H9 (cell line): ENCODE data around the gene MEN1. TPM values are rescaled to one million over a fixed set of nuclear protein-coding genes. Genes with fewer than 3 reads are reported as not detected.

Experiments
- DNase-seq: peaks from one replicate; pipeline ENCODE4 v3.0.0-alpha.2; 2017
- H2AFZ ChIP-seq: one replicate; pipeline ENCODE4 v1.6.1; 2013; ENCODE audit warnings: mild to moderate bottlenecking, low read length, control low read depth, moderate library complexity
- H2AK5ac ChIP-seq: 2 replicates; pipeline ENCODE4 v1.6.1; 2013; ENCODE audit warnings: low read length, control low read depth, mixed read lengths; ENCODE audit not compliant: insufficient read length
- H2BK120ac ChIP-seq: one replicate; pipeline ENCODE4 v1.6.1; 2013; ENCODE audit warnings: low read depth, mild to moderate bottlenecking, low read length, control low read depth, inconsistent platforms; ENCODE audit not compliant: poor library complexity, severe bottlenecking
- H2BK12ac ChIP-seq: 2 replicates; pipeline ENCODE4 v1.6.1; 2013; ENCODE audit warnings: low read length, control low read depth, mixed read lengths, low read depth; ENCODE audit not compliant: insufficient read length
- H2BK15ac ChIP-seq: 2 replicates; pipeline ENCODE4 v1.6.1; 2013; ENCODE audit warnings: low read depth, low read length, control low read depth
- H2BK20ac ChIP-seq: one replicate; pipeline ENCODE4 v1.6.1; 2013; ENCODE audit warnings: low read depth, mild to moderate bottlenecking, low read length, control low read depth, inconsistent platforms; ENCODE audit not compliant: poor library complexity, severe bottlenecking
- H2BK5ac ChIP-seq: 2 replicates; pipeline ENCODE4 v1.6.1; 2013; ENCODE audit warnings: low read length, control low read depth, mixed read lengths; ENCODE audit not compliant: insufficient read length
- H3K14ac ChIP-seq: 2 replicates; pipeline ENCODE4 v1.6.1; 2013; ENCODE audit warnings: low read length, control low read depth; ENCODE audit not compliant: insufficient read depth
- H3K18ac ChIP-seq: 2 replicates; pipeline ENCODE4 v1.6.1; 2013; ENCODE audit warnings: low read depth, mild to moderate bottlenecking, mixed read lengths, low read length, control low read depth; ENCODE audit not compliant: insufficient read length
- H3K23ac ChIP-seq: 2 replicates; pipeline ENCODE4 v1.6.1; 2013; ENCODE audit warnings: low read length, control low read depth, mixed read lengths, low read depth; ENCODE audit not compliant: insufficient read length
- H3K23me2 ChIP-seq: 2 replicates; pipeline ENCODE4 v1.6.1; 2013; ENCODE audit warnings: low read depth, mild to moderate bottlenecking, mixed read lengths, low read length, control low read depth; ENCODE audit not compliant: insufficient read length, poor library complexity, severe bottlenecking
- H3K27ac ChIP-seq: 2 replicates; pipeline ENCODE4 v1.5.1; 2013; ENCODE audit warnings: low read length, control low read depth, mixed read lengths, low read depth; ENCODE audit not compliant: insufficient read length
- H3K27me3 ChIP-seq: 2 replicates; pipeline ENCODE4 v1.6.1; 2013; ENCODE audit warnings: low read length, control low read depth, inconsistent platforms; ENCODE audit not compliant: insufficient read depth
- H3K4ac ChIP-seq: 2 replicates; pipeline ENCODE4 v1.6.1; 2013; ENCODE audit warnings: low read depth, mild to moderate bottlenecking, control low read depth, inconsistent platforms, low read length, moderate library complexity
- H3K4me1 ChIP-seq: 2 replicates; pipeline ENCODE4 v1.6.1; 2013; ENCODE audit warnings: low read length, control low read depth, inconsistent platforms; ENCODE audit not compliant: insufficient read depth
- H3K4me2 ChIP-seq: 2 replicates; pipeline ENCODE4 v1.6.1; 2013; ENCODE audit warnings: low read length, control low read depth, mixed read lengths; ENCODE audit not compliant: insufficient read length, insufficient read depth
- H3K56ac ChIP-seq: 2 replicates; pipeline ENCODE4 v1.6.1; 2013; ENCODE audit warnings: low read depth, mild to moderate bottlenecking, mixed read lengths, low read length, control low read depth; ENCODE audit not compliant: insufficient read length
- H3K79me1 ChIP-seq: 2 replicates; pipeline ENCODE4 v1.6.1; 2013; ENCODE audit warnings: low read depth, mild to moderate bottlenecking, moderate library complexity, low read length, control low read depth, inconsistent platforms; ENCODE audit not compliant: insufficient read depth, poor library complexity, severe bottlenecking
- H3K79me2 ChIP-seq: 2 replicates; pipeline ENCODE4 v1.6.1; 2013; ENCODE audit warnings: low read length, control low read depth, inconsistent platforms; ENCODE audit not compliant: insufficient read depth
- H3K9ac ChIP-seq: 2 replicates; pipeline ENCODE4 v1.6.1; 2013; ENCODE audit warnings: low read length, control low read depth, mixed read lengths; ENCODE audit not compliant: insufficient read length; ENCODE audit errors: extremely low read depth
- H3K9me3 ChIP-seq: one replicate; pipeline ENCODE4 v1.6.1; 2013; ENCODE audit warnings: low read depth, low read length, inconsistent platforms; ENCODE audit not compliant: control insufficient read depth
- H3T11ph ChIP-seq: one replicate; pipeline ENCODE4 v1.6.1; 2013; ENCODE audit warnings: mild to moderate bottlenecking, low read length, control low read depth, inconsistent platforms
- H4K20me1 ChIP-seq: one replicate; pipeline ENCODE4 v1.6.1; 2013; ENCODE audit not compliant: control insufficient read depth, insufficient read length, insufficient read depth
- H4K5ac ChIP-seq: 2 replicates; pipeline ENCODE4 v1.6.1; 2013; ENCODE audit warnings: low read depth, mild to moderate bottlenecking, mixed read lengths, low read length, control low read depth; ENCODE audit not compliant: insufficient read length
- H4K8ac ChIP-seq: replicated peaks from 2 replicates; pipeline ENCODE4 v1.6.1; 2013; ENCODE audit warnings: low read length, control low read depth, mixed read lengths, low read depth; ENCODE audit not compliant: insufficient read length
- H4K91ac ChIP-seq: 2 replicates; pipeline ENCODE4 v1.6.1; 2013; ENCODE audit warnings: low read depth, mild to moderate bottlenecking, moderate library complexity, mixed read lengths, low read length, control low read depth; ENCODE audit not compliant: insufficient read length
- H3K27ac Mint-ChIP-seq, 3 experiments: 2 replicates in 2 of 3; 3 replicates in 1 of 3; pipeline ENCODE4 v1.8.0; 2020 to 2021; ENCODE audit warnings: mixed read lengths in 3 of 3, mild to moderate bottlenecking in 1 of 3, moderate library complexity in 1 of 3
- H3K27me3 Mint-ChIP-seq: 2 replicates; pipeline ENCODE4 v1.8.0; 2021; ENCODE audit warnings: low read depth, mild to moderate bottlenecking, moderate library complexity, mixed read lengths
- H3K36me3 Mint-ChIP-seq, 3 experiments: 2 replicates in 2 of 3; 3 replicates in 1 of 3; pipeline ENCODE4 v1.8.0; 2020 to 2021; ENCODE audit warnings: low read depth in 3 of 3, mixed read lengths in 3 of 3; ENCODE audit not compliant: insufficient read depth in 1 of 3
- H3K4me1 Mint-ChIP-seq, 2 experiments: 2 replicates each; pipeline ENCODE4 v1.8.0; 2020; ENCODE audit warnings: mixed read lengths in 2 of 2
- H3K4me3 Mint-ChIP-seq, 2 experiments: 2 replicates in 1 of 2; 3 replicates in 1 of 2; pipeline ENCODE4 v1.8.0; 2020 to 2021; ENCODE audit warnings: mild to moderate bottlenecking in 2 of 2, mixed read lengths in 2 of 2, moderate library complexity in 1 of 2
- H3K9me3 Mint-ChIP-seq, 2 experiments: 2 replicates in 1 of 2; 3 replicates in 1 of 2; pipeline ENCODE4 v1.8.0; 2020; ENCODE audit warnings: mild to moderate bottlenecking in 2 of 2, mixed read lengths in 2 of 2, moderate library complexity in 1 of 2
- WGBS: extraction: QIAGEN DNeasy Blood & Tissue Kit; methylation state at CpG from one replicate; pipeline ENCODE4 v1.1.7; 2013; ENCODE audit warnings: missing lambda C conversion rate, low lambda C conversion rate, mixed read lengths; ENCODE audit not compliant: insufficient read length; ENCODE audit errors: extremely low coverage; 5-methylcytosine and 5-hydroxymethylcytosine counted together
- total RNA-seq: library from RNA; stranded (reverse); gene quantifications from 2 replicates; pipeline ENCODE4 v1.2.1, GENCODE V29; 2021
- TF ChIP-seq, protein P1 (sequence below): fragments of 200-600 bp; sonication (generic); conservative IDR thresholded peaks from 3 replicates; pipeline ENCODE4 v1.8.0; 2021; ENCODE audit warnings: antibody characterized with exemption, mild to moderate bottlenecking

Gene MEN1
- total RNA-seq, 1 experiment from 2014 or later, result 49.9 TPM

GRCh38 chr11:64834723-64835615 lies 24.6 kb upstream of the MEN1 start:
- no peak overlapping the region for H4K91ac ChIP-seq
- H3K4me3 Mint-ChIP-seq, result no peak overlapping the region
- no peaks in the 10 kb centered on the region for H3K4me1 Mint-ChIP-seq
- H3K4me2 ChIP-seq, result no peak overlapping the region
- H3K56ac ChIP-seq, result no peak overlapping the region
- no peak overlapping the region for H2BK5ac ChIP-seq
- TF ChIP-seq, protein P1, sequence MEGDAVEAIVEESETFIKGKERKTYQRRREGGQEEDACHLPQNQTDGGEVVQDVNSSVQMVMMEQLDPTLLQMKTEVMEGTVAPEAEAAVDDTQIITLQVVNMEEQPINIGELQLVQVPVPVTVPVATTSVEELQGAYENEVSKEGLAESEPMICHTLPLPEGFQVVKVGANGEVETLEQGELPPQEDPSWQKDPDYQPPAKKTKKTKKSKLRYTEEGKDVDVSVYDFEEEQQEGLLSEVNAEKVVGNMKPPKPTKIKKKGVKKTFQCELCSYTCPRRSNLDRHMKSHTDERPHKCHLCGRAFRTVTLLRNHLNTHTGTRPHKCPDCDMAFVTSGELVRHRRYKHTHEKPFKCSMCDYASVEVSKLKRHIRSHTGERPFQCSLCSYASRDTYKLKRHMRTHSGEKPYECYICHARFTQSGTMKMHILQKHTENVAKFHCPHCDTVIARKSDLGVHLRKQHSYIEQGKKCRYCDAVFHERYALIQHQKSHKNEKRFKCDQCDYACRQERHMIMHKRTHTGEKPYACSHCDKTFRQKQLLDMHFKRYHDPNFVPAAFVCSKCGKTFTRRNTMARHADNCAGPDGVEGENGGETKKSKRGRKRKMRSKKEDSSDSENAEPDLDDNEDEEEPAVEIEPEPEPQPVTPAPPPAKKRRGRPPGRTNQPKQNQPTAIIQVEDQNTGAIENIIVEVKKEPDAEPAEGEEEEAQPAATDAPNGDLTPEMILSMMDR, result no peak
- H3K79me2 ChIP-seq, result no peaks in the 10 kb centered on the region
- no peak overlapping the region for H3K14ac ChIP-seq
- H3K23ac ChIP-seq, result no peak overlapping the region
- H3K9me3 ChIP-seq, result no peaks in the 10 kb centered on the region
- no peak overlapping the region for H2AFZ ChIP-seq
- WGBS, result no CpG with 5 or more reads among the region's 29 CpGs
- no peak overlapping the region for H4K8ac ChIP-seq
- H2BK120ac ChIP-seq, result no peak overlapping the region
- H3K23me2 ChIP-seq, result no peaks in the 10 kb centered on the region
- no peaks in the 10 kb centered on the region for H3K27me3 Mint-ChIP-seq
- no peaks in the 10 kb centered on the region for H3K4me1 ChIP-seq
- no peak overlapping the region for H2BK15ac ChIP-seq
- H4K20me1 ChIP-seq, result no peaks in the 10 kb centered on the region
- no peak overlapping the region for H3K27ac ChIP-seq
- no peak overlapping the region for H2BK12ac ChIP-seq
- no peaks in the 10 kb centered on the region for H3K27me3 ChIP-seq
- no peak overlapping the region for H3K9ac ChIP-seq
- DNase-seq, result no peak
- no peak overlapping the region for H3K4ac ChIP-seq
- H2AK5ac ChIP-seq, result no peak overlapping the region
- no peak overlapping the region for H3T11ph ChIP-seq
- H3K18ac ChIP-seq, result no peak overlapping the region
- no peak overlapping the region for H4K5ac ChIP-seq
- no peaks in the 10 kb centered on the region for H3K79me1 ChIP-seq
- peak overlapping the region in 1 of 3 experiments; percentile 76; a peak in 1 of 7 replicates for H3K27ac Mint-ChIP-seq
- H3K36me3 Mint-ChIP-seq, result peaks cover 0 to 40% (median 14%) of the 10 kb centered on the region in 3 experiments; a peak in 5 of 7 replicates
- H3K9me3 Mint-ChIP-seq, result no peaks in the 10 kb centered on the region
- no peak overlapping the region for H2BK20ac ChIP-seq
